Loucy (cell line): ENCODE data around the gene UTP3.

Experiments used
- H2AFZ ChIP-seq: fragments of 200-600 bp; sonication (generic); 2 replicates; pipeline ENCODE4 v1.6.0; 2016; ENCODE audit warnings: antibody characterized with exemption, mild to moderate bottlenecking, low read length, moderate library complexity
- H3F3A ChIP-seq: fragments of 200-600 bp; 2 replicates; pipeline ENCODE4 v1.6.0; 2016; ENCODE audit warnings: antibody characterized with exemption, low read depth, mild to moderate bottlenecking
- H3K27me3 ChIP-seq: fragments of 200-600 bp; sonication (generic); 2 replicates; pipeline ENCODE4 v1.6.1; 2014; ENCODE audit warnings: low read length, mild to moderate bottlenecking; ENCODE audit not compliant: insufficient read depth, poor library complexity, severe bottlenecking
- H3K36me3 ChIP-seq: fragments of 200-600 bp; sonication (generic); 2 replicates; pipeline ENCODE4 v1.6.1; 2016; ENCODE audit warnings: low read length; ENCODE audit not compliant: insufficient read depth
- H3K4me1 ChIP-seq: fragments of 200-600 bp; sonication (generic); 2 replicates; pipeline ENCODE4 v1.5.1; 2014; ENCODE audit warnings: low read length, mild to moderate bottlenecking; ENCODE audit not compliant: insufficient read depth, poor library complexity, severe bottlenecking
- H3K4me2 ChIP-seq: fragments of 200-600 bp; sonication (generic); 2 replicates; pipeline ENCODE4 v1.6.0; 2014; ENCODE audit warnings: antibody characterized with exemption, low read length, low read depth, mild to moderate bottlenecking; ENCODE audit not compliant: poor library complexity, severe bottlenecking
- H3K4me3 ChIP-seq: fragments of 200-600 bp; sonication (generic); 2 replicates; pipeline ENCODE4 v1.5.1; 2014; ENCODE audit warnings: low read length, mild to moderate bottlenecking, mixed read lengths; ENCODE audit not compliant: poor library complexity, severe bottlenecking
- H3K79me2 ChIP-seq: fragments of 200-600 bp; sonication (generic); 2 replicates; pipeline ENCODE4 v1.6.1; 2014; ENCODE audit warnings: low read length; ENCODE audit not compliant: insufficient read depth
- H3K9ac ChIP-seq: fragments of 200-600 bp; sonication (generic); 2 replicates; pipeline ENCODE4 v1.6.0; 2014; ENCODE audit warnings: mild to moderate bottlenecking, low read depth, low read length, moderate library complexity; ENCODE audit not compliant: poor library complexity, severe bottlenecking
- H3K9me2 ChIP-seq: fragments of 200-600 bp; sonication (generic); replicated peaks from 2 replicates; pipeline ENCODE4 v1.6.1; 2016; ENCODE audit warnings: low read depth, low read length, mixed read lengths
- H3K9me3 ChIP-seq: fragments of 200-600 bp; sonication (generic); 2 replicates; pipeline ENCODE4 v1.6.1; 2014; ENCODE audit warnings: mild to moderate bottlenecking, antibody characterized with exemption, low read length, low read depth; ENCODE audit not compliant: insufficient read depth
- H4K20me1 ChIP-seq: fragments of 200-600 bp; sonication (generic); 2 replicates; pipeline ENCODE4 v1.6.0; 2014; ENCODE audit warnings: antibody characterized with exemption, low read length, mild to moderate bottlenecking; ENCODE audit not compliant: insufficient read depth, poor library complexity, severe bottlenecking
- EZH2phosphoT487 ChIP-seq: fragments of 200-600 bp; IDR thresholded peaks from 2 replicates; pipeline ENCODE4 v1.6.1; 2018; ENCODE audit warnings: antibody characterized with exemption, mild to moderate bottlenecking, moderate library complexity, borderline replicate concordance
- TF ChIP-seq, protein P1 (sequence below): fragments of 200-600 bp; sonication (generic); conservative IDR thresholded peaks from 2 replicates; pipeline ENCODE4 v1.5.1; 2014; ENCODE audit warnings: mild to moderate bottlenecking, antibody characterized with exemption, low read length

UTP3 gene

DNA sequence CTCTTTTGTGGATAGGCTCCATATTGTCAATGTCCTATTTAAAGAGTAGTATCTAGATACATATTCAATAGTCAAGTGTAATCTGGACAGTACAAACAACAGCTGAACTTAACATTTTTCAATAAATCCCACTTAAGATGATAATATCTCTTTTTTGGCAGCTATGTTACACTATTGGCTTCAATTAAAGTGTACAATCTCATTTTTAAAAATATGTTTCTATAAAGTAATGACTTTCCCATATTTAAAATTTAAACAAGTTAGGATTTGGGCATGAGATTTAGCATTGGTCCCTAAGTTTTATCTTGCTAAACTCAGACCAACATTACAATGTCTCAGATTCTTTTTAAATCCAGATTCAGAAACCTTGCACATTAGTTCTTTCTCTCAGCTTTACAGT, 14.1 kb upstream of the UTP3 start:
- Histone ChIP-seq H3K4me1 (peaks cover 26% of the 10 kb centered on the region), H3K4me3 (no peak overlapping the region), H3K27me3 (no peaks in the 10 kb centered on the region), H3F3A (peaks cover 5% of the 10 kb centered on the region; the same call in 1 of the 2 replicates), H4K20me1 (no peaks in the 10 kb centered on the region), H3K9me2 (no peaks in the 10 kb centered on the region), H3K36me3 (no peaks in the 10 kb centered on the region), H3K4me2 (no peak overlapping the region), H3K9ac (no peak overlapping the region), H3K9me3 (no peaks in the 10 kb centered on the region), H2AFZ (no peak overlapping the region), H3K79me2 (no peaks in the 10 kb centered on the region)
- TF ChIP-seq, protein P1, sequence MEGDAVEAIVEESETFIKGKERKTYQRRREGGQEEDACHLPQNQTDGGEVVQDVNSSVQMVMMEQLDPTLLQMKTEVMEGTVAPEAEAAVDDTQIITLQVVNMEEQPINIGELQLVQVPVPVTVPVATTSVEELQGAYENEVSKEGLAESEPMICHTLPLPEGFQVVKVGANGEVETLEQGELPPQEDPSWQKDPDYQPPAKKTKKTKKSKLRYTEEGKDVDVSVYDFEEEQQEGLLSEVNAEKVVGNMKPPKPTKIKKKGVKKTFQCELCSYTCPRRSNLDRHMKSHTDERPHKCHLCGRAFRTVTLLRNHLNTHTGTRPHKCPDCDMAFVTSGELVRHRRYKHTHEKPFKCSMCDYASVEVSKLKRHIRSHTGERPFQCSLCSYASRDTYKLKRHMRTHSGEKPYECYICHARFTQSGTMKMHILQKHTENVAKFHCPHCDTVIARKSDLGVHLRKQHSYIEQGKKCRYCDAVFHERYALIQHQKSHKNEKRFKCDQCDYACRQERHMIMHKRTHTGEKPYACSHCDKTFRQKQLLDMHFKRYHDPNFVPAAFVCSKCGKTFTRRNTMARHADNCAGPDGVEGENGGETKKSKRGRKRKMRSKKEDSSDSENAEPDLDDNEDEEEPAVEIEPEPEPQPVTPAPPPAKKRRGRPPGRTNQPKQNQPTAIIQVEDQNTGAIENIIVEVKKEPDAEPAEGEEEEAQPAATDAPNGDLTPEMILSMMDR: no peak
- TF ChIP-seq EZH2phosphoT487: no peak

DNA sequence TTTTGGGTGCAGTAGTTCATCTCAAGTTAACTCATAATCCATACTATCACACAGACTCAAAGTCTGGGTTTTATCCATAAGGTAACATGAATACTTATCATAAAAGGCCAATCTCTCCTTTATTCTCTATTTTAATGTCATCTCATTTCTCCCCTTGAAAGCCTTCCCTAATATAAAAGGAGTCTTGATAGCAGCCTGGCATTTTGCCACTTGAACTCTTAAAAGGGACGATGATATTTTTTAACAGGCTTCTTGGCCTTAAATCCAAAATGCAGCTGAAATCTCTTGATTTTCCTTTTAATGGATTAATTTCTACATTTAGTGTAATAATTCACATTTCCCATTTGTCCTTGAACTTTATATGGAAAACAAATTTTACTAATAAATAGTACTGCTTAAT, 13.6 kb upstream of the UTP3 start:
- no peaks in the 10 kb centered on the region for H3K9me3 ChIP-seq
- no peak overlapping the region for H3K4me2 ChIP-seq
- TF ChIP-seq, protein P1: no peak
- no peak for TF ChIP-seq EZH2phosphoT487
- peaks cover 28% of the 10 kb centered on the region for H3K4me1 ChIP-seq
- H3F3A ChIP-seq: peaks cover 5% of the 10 kb centered on the region; the same call in 1 of the 2 replicates
- no peak overlapping the region for H2AFZ ChIP-seq
- no peaks in the 10 kb centered on the region for H3K27me3 ChIP-seq
- no peaks in the 10 kb centered on the region for H3K79me2 ChIP-seq
- H3K9me2 ChIP-seq: no peaks in the 10 kb centered on the region
- no peaks in the 10 kb centered on the region for H4K20me1 ChIP-seq
- H3K9ac ChIP-seq: no peak overlapping the region
- no peak overlapping the region for H3K4me3 ChIP-seq
- H3K36me3 ChIP-seq: no peaks in the 10 kb centered on the region

DNA sequence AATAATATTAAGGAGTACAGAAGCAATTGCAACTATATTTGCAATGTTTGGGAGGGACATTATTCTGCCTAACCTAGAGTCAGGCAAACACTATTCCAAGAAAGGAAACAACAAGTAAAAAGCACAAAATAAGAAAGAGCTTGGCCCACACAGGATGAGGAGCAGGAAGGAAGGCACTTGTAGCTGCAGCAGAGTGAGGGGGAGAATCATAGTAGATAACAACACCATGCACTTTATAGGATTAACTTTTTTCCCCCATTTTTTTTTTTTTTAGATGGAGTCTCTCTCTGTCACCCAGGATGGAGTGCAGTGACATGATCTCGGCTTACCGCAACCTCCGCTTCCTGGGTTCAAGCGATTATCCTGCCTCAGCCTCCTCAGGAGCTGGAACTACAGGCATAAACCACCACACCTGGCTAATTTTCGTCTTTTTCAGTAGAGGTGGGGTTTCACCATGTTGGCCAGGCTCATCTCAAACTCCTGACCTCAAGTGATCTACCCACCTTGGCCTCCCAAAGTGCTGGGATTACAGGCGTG, 11.7 kb upstream of the UTP3 start:
- Histone ChIP-seq H3K4me2 (no peak overlapping the region), H4K20me1 (no peaks in the 10 kb centered on the region), H3K9me2 (no peaks in the 10 kb centered on the region), H3K9ac (no peak overlapping the region), H3K36me3 (no peaks in the 10 kb centered on the region), H3K4me1 (peaks cover 28% of the 10 kb centered on the region), H3K4me3 (no peak overlapping the region), H2AFZ (no peak overlapping the region), H3K9me3 (no peaks in the 10 kb centered on the region), H3K79me2 (no peaks in the 10 kb centered on the region), H3K27me3 (no peaks in the 10 kb centered on the region), H3F3A (peaks cover 5% of the 10 kb centered on the region; the same call in 1 of the 2 replicates)
- TF ChIP-seq, protein P1: no peak
- no peak for TF ChIP-seq EZH2phosphoT487
